Loucy (cell line): ENCODE measurements around the gene BCL11A.

ENCODE experiments used
- CTCF ChIP-seq: fragments of 200-600 bp; sonication (generic); conservative IDR thresholded peaks from 2 replicates; pipeline ENCODE4 v1.5.1; 2014; ENCODE audit warnings: mild to moderate bottlenecking, antibody characterized with exemption, low read length
- EZH2phosphoT487 ChIP-seq: fragments of 200-600 bp; IDR thresholded peaks from 2 replicates; pipeline ENCODE4 v1.6.1; 2018; ENCODE audit warnings: antibody characterized with exemption, mild to moderate bottlenecking, moderate library complexity, borderline replicate concordance

- TF ChIP-seq CTCF = no peak
- no peak for TF ChIP-seq EZH2phosphoT487
Observed at GRCh38 chr2:60558536-60558935, 5.1 kb upstream of the BCL11A start.
